Ectodermal cell (in vitro differentiated cells): ENCODE data around the gene EIF3F.
"Not testable (repeated sequence)": the region's sequence is repeated elsewhere in the genome, so short reads cannot be mapped to it uniquely, and the experiment has no call there.

Experiments used
- H3K27ac ChIP-seq: 2 replicates; pipeline ENCODE4 v1.7.0; 2013; ENCODE audit warnings: mild to moderate bottlenecking, low read depth, low read length; ENCODE audit not compliant: insufficient read depth, poor library complexity, severe bottlenecking
- H3K27me3 ChIP-seq: 2 replicates; pipeline ENCODE4 v1.7.0; 2013; ENCODE audit warnings: mild to moderate bottlenecking, low read length; ENCODE audit not compliant: insufficient read depth, control insufficient read depth, poor library complexity, severe bottlenecking
- H3K36me3 ChIP-seq: one replicate; pipeline ENCODE4 v1.7.0; 2013; ENCODE audit warnings: low read length; ENCODE audit not compliant: control insufficient read depth, insufficient read depth
- H3K4me1 ChIP-seq: one replicate; pipeline ENCODE4 v1.7.0; 2013; ENCODE audit warnings: low read length; ENCODE audit not compliant: control insufficient read depth, insufficient read depth
- H3K4me3 ChIP-seq: 2 replicates; pipeline ENCODE4 v1.7.0; 2013; ENCODE audit warnings: low read depth, low read length, control low read depth; ENCODE audit not compliant: insufficient read depth
- H3K9me3 ChIP-seq: 2 replicates; pipeline ENCODE4 v1.7.0; 2013; ENCODE audit warnings: mild to moderate bottlenecking, low read length, moderate library complexity; ENCODE audit not compliant: control insufficient read depth
- WGBS, 2 experiments: methylation state at CpG; one replicate each; pipeline ENCODE4 v1.1.7; 2013; ENCODE audit warnings: missing lambda C conversion rate in 2 of 2; 5-methylcytosine and 5-hydroxymethylcytosine counted together

EIF3F gene

DNA sequence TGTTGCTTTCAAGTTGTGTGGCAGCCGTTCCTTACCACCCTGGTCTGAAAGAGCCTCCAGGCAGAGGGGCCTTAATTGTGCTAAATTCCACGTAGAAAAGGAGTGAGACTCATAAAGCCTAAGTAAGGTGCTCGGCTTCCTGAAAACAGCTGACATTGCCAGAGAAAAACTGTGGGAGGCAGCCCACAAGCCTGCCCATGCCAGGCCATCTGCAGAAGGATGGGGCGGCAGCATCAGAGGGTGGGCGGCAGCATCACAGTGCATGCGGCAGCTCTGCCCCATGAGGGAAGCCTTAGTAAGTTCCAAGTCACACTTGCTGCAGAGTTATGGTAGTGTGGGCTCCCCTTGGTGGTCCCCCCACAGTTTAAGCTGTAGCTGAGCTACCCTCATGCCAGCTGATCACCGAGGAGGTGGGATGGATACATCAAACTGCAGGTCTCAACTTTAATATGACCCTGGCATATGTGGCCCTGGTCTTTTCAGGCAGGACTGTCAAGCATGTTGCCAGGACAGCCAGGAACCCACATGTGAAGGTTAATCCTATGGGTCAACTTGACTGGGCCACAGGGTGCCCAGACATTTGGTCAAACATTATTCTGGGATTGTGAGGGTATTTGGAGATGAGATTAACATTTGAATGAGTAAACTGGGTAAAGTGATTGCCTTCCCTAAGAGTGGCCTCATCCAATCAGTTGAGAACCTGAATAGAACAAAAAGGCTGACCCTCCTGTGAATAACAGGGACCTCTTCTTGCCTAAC, 3.1 kb upstream of the EIF3F start:
- no peak overlapping the region for H3K4me3 ChIP-seq
- no peaks in the 10 kb centered on the region for H3K27me3 ChIP-seq
- no peaks in the 10 kb centered on the region for H3K9me3 ChIP-seq
- no peaks in the 10 kb centered on the region for H3K36me3 ChIP-seq
- WGBS, 2 experiments: 81% methylated on average over 7 of the region's 7 CpGs
- no peak overlapping the region for H3K27ac ChIP-seq
- H3K4me1 ChIP-seq: peaks cover 14% of the 10 kb centered on the region

DNA sequence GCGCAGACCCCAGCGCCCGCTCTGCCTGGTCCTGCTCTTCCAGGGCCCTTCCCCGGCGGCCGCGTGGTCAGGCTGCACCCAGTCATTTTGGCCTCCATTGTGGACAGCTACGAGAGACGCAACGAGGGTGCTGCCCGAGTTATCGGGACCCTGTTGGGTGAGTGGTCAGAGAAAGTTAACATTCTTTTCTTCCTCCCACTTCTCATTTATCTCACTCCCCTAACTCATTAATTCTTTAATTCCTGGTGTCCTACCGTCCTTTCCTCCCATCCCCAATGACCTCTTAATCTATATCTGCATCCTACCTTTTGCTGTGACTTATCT, 385 bp downstream of the EIF3F start:
- Histone ChIP-seq H3K4me1 (peaks cover 14% of the 10 kb centered on the region), H3K4me3 (peak overlapping the region; percentile 82), H3K36me3 (peaks cover 13% of the 10 kb centered on the region)
- H3K27me3 ChIP-seq, H3K9me3 ChIP-seq, H3K27ac ChIP-seq: not testable (repeated sequence)
- WGBS, 2 experiments: 0 to 1% methylated on average over 5 to 6 of the region's 13 CpGs

DNA sequence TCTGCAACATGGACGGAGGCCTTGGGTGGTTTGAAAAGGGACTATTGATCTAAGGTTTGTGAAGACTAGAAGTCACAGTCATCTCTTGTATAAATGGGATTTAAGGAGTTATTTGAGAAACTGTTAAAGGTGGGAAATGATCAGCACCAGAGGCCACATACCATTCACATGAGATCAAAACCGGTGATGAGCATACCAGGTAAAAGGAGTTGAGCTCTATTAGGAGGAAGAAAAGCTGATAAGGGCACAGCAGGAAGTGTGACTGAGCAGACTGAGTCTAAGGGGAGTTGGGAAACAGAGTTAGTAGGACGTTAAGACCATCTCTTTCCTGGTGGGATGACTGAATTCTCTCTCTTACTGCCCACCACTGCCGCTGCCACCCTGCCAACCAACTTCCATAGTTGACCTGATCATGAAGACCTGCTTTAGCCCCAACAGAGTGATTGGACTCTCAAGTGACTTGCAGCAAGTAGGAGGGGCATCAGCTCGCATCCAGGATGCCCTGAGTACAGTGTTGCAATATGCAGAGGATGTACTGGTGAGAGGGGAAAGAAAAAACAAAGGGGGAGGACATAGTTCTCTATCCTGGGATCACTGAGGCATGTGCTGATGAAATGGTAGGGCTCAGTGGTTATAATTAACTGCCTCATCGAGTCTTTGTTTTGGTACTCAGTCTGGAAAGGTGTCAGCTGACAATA, 7.6 kb downstream of the EIF3F start:
- Histone ChIP-seq H3K27ac (no peak overlapping the region), H3K27me3 (no peaks in the 10 kb centered on the region), H3K9me3 (no peaks in the 10 kb centered on the region), H3K4me3 (no peak overlapping the region), H3K36me3 (peaks cover 55% of the 10 kb centered on the region), H3K4me1 (no peaks in the 10 kb centered on the region)
- WGBS, 2 experiments: 91 to 93% methylated on average over 6 of the region's 6 CpGs

- 91 to 96% methylated on average over 9 to 10 of the region's 10 CpGs for WGBS, 2 experiments
- H3K4me3 ChIP-seq: no peak overlapping the region
- H3K36me3 ChIP-seq: peaks cover 21% of the 10 kb centered on the region
- no peaks in the 10 kb centered on the region for H3K4me1 ChIP-seq
- H3K27ac ChIP-seq: no peak overlapping the region
- no peaks in the 10 kb centered on the region for H3K9me3 ChIP-seq
- H3K27me3 ChIP-seq: no peaks in the 10 kb centered on the region
Measured at GRCh38 chr11:7999795-8000194, 12.7 kb downstream of the EIF3F start.

GRCh38 chr11:8000390-8000789, 13.3 kb downstream of the EIF3F start:
- WGBS, 2 experiments: 86 to 87% methylated on average over 4 of the region's 5 CpGs
- Histone ChIP-seq H3K27ac (no peak overlapping the region), H3K27me3 (no peaks in the 10 kb centered on the region), H3K36me3 (peaks cover 15% of the 10 kb centered on the region), H3K4me1 (no peaks in the 10 kb centered on the region), H3K4me3 (no peak overlapping the region), H3K9me3 (no peaks in the 10 kb centered on the region)

- Histone ChIP-seq H3K4me3 (no peak overlapping the region), H3K27me3 (no peaks in the 10 kb centered on the region), H3K4me1 (no peaks in the 10 kb centered on the region), H3K27ac (no peak overlapping the region), H3K36me3 (peaks cover 3% of the 10 kb centered on the region), H3K9me3 (no peaks in the 10 kb centered on the region)
- 84 to 86% methylated on average over 1 of the region's 1 CpG for WGBS, 2 experiments
Measured at GRCh38 chr11:8002676-8003075, 15.5 kb downstream of the EIF3F start.

DNA sequence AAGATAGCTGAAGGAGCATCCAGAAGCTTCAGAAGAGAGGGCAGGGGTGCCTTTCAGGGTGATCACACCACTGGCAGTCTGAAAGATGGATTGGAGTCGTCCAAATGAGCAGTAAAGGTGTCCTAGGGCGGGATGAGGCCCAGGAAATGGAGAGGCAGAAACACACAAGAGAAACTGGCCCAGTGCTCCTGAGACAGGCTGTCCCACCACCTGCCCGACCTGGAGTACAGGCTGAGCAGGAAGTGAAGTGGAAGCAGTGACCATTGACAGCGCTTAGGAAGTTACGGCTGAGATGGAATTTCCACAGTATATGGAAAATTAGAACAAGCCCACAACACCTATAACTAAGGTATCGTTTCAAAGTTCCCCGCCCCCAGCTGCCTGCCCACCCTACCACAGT, 16.1 kb downstream of the EIF3F start:
- WGBS, 2 experiments: 89 to 90% methylated on average over 7 of the region's 7 CpGs
- H3K27me3 ChIP-seq: no peaks in the 10 kb centered on the region
- H3K9me3 ChIP-seq: no peaks in the 10 kb centered on the region
- no peak overlapping the region for H3K4me3 ChIP-seq
- no peaks in the 10 kb centered on the region for H3K36me3 ChIP-seq
- H3K4me1 ChIP-seq: no peaks in the 10 kb centered on the region
- H3K27ac ChIP-seq: no peak overlapping the region

GRCh38 chr11:8004008-8004407, 16.9 kb downstream of the EIF3F start:
- Histone ChIP-seq H3K4me3 (no peak overlapping the region), H3K27me3 (no peaks in the 10 kb centered on the region), H3K27ac (no peak overlapping the region), H3K4me1 (no peaks in the 10 kb centered on the region), H3K9me3 (no peaks in the 10 kb centered on the region), H3K36me3 (no peaks in the 10 kb centered on the region)
- WGBS, 2 experiments: 90% methylated on average over 2 of the region's 2 CpGs

DNA sequence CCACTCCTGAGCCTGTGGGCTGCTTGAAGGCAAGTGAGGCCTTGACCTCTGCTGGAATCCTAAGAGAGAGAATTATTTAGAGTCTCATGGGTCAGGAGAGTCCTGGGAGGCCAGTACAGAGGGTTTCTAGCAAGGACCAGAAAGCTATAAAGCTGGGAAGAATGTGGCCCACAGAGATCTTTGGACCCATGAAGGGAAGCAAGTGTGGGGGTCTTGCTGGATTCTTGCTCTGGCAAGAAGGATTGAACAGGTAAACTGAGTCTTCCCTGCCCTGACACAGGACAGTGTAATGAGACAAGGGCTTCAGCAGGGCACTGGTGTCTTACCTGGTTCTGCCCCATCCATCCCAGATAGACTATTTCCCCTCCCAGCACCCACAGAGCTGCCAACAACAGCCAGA, 18.4 kb downstream of the EIF3F start:
- Histone ChIP-seq H3K4me3 (no peak overlapping the region), H3K9me3 (no peaks in the 10 kb centered on the region), H3K4me1 (no peaks in the 10 kb centered on the region), H3K36me3 (no peaks in the 10 kb centered on the region), H3K27ac (no peak overlapping the region), H3K27me3 (no peaks in the 10 kb centered on the region)

DNA sequence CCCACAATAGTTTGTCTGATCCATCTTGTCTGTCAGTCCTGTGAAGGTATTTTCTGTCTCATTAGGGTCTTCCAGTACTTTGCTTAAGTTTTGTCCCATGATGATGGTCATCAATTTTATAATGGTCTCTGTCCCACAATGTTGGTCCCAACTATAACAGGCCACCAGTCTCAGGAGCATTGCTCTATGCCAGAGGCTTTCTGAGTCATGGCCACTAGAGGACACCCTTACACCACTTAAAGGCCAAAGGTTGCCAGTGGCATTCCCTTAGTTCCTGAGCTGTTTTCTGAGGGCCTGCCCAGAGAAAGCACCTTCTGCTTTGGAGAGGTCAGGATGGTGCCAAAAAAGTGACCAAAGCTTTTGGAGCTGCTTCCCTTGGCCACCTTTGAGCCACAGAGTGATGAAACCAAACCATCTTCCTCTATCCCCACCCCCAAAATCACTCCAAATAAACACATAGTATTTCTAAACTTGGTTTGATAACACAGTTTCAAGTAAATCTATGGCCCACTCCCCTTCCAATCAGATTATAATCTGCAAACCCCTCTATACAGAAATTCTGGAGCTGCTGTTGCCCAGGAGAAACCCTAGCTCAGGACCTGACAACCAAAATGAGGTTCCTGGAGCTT, 19.3 kb downstream of the EIF3F start:
- Histone ChIP-seq H3K27me3 (no peaks in the 10 kb centered on the region), H3K36me3 (no peaks in the 10 kb centered on the region), H3K4me1 (no peaks in the 10 kb centered on the region), H3K27ac (no peak overlapping the region), H3K4me3 (no peak overlapping the region), H3K9me3 (no peaks in the 10 kb centered on the region)
